ENCODE results near the gene SMARCAL1.

The SMARCAL1 gene

GRCh38 chr2:216412022-216412999 is at the start of gene SMARCAL1:
Gene SMARCAL1, plus strand, starts transcription at chr2:216412484. Its CDS starts 2,221 bp downstream, at chr2:216414705.
- Mint-ChIP-seq H3K4me3 (peak within 1 kb of the TSS; percentile 96), H3K36me3 (ENCODE audit: low read depth) (peaks cover 18% of the 10 kb centered on the region), H3K27me3 (ENCODE audit: low read depth) (peaks cover 16% of the 10 kb centered on the region), H3K4me1 (ENCODE audit: low read depth) (peaks cover 5% of the 10 kb centered on the region), H3K9me3 (no peaks in the 10 kb centered on the region), H3K27ac (peak within 1 kb of the TSS; percentile 93)
- peak; percentile 97 for DNase-seq (ENCODE audit: low spot score)

- H3K9me3 Mint-ChIP-seq: no peaks in the 10 kb centered on the region
- H3K4me3 Mint-ChIP-seq: no peak overlapping the region
- no peak for DNase-seq (ENCODE audit: low spot score)
- peaks cover 85% of the 10 kb centered on the region for H3K27me3 Mint-ChIP-seq (ENCODE audit: low read depth)
- H3K4me1 Mint-ChIP-seq (ENCODE audit: low read depth): no peaks in the 10 kb centered on the region
- H3K27ac Mint-ChIP-seq: no peak overlapping the region
- H3K36me3 Mint-ChIP-seq (ENCODE audit: low read depth): no peaks in the 10 kb centered on the region
Measured at GRCh38 chr2:216362730-216363129, 49.6 kb upstream of the SMARCAL1 start.

- no peak overlapping the region for H3K4me3 Mint-ChIP-seq
- no peak for DNase-seq (ENCODE audit: low spot score)
- H3K9me3 Mint-ChIP-seq: no peaks in the 10 kb centered on the region
- peaks cover 83% of the 10 kb centered on the region for H3K27me3 Mint-ChIP-seq (ENCODE audit: low read depth)
- no peaks in the 10 kb centered on the region for H3K4me1 Mint-ChIP-seq (ENCODE audit: low read depth)
- H3K27ac Mint-ChIP-seq: no peak overlapping the region
- H3K36me3 Mint-ChIP-seq (ENCODE audit: low read depth): no peaks in the 10 kb centered on the region
Measured at GRCh38 chr2:216363221-216363620, 49.1 kb upstream of the SMARCAL1 start.

GRCh38 chr2:216365518-216365917 is 46.8 kb upstream of the SMARCAL1 start:
- no peak for DNase-seq (ENCODE audit: low spot score)
- no peaks in the 10 kb centered on the region for H3K36me3 Mint-ChIP-seq (ENCODE audit: low read depth)
- H3K4me1 Mint-ChIP-seq (ENCODE audit: low read depth): no peaks in the 10 kb centered on the region
- no peak overlapping the region for H3K4me3 Mint-ChIP-seq
- H3K27me3 Mint-ChIP-seq (ENCODE audit: low read depth): peaks cover 80% of the 10 kb centered on the region
- H3K9me3 Mint-ChIP-seq: no peaks in the 10 kb centered on the region
- H3K27ac Mint-ChIP-seq: no peak overlapping the region

GRCh38 chr2:216366777-216367471 is 45.4 kb upstream of the SMARCAL1 start:
- peaks cover 77% of the 10 kb centered on the region for H3K27me3 Mint-ChIP-seq (ENCODE audit: low read depth)
- H3K27ac Mint-ChIP-seq: no peak overlapping the region
- no peaks in the 10 kb centered on the region for H3K9me3 Mint-ChIP-seq
- H3K36me3 Mint-ChIP-seq (ENCODE audit: low read depth): no peaks in the 10 kb centered on the region
- no peak for DNase-seq (ENCODE audit: low spot score)
- H3K4me3 Mint-ChIP-seq: no peak overlapping the region
- no peaks in the 10 kb centered on the region for H3K4me1 Mint-ChIP-seq (ENCODE audit: low read depth)

GRCh38 chr2:216369821-216370220 is 42.5 kb upstream of the SMARCAL1 start:
- no peak for DNase-seq (ENCODE audit: low spot score)
- H3K36me3 Mint-ChIP-seq (ENCODE audit: low read depth): no peaks in the 10 kb centered on the region
- no peak overlapping the region for H3K4me3 Mint-ChIP-seq
- peaks cover 80% of the 10 kb centered on the region for H3K27me3 Mint-ChIP-seq (ENCODE audit: low read depth)
- H3K27ac Mint-ChIP-seq: no peak overlapping the region
- H3K9me3 Mint-ChIP-seq: no peaks in the 10 kb centered on the region
- H3K4me1 Mint-ChIP-seq (ENCODE audit: low read depth): peaks cover 2% of the 10 kb centered on the region

GRCh38 chr2:216370961-216371712 is 41.1 kb upstream of the SMARCAL1 start:
- H3K9me3 Mint-ChIP-seq: no peaks in the 10 kb centered on the region
- H3K4me3 Mint-ChIP-seq: peak overlapping the region; percentile 16
- peaks cover 72% of the 10 kb centered on the region for H3K27me3 Mint-ChIP-seq (ENCODE audit: low read depth)
- DNase-seq (ENCODE audit: low spot score): no peak
- peaks cover 2% of the 10 kb centered on the region for H3K4me1 Mint-ChIP-seq (ENCODE audit: low read depth)
- H3K27ac Mint-ChIP-seq: no peak overlapping the region
- no peaks in the 10 kb centered on the region for H3K36me3 Mint-ChIP-seq (ENCODE audit: low read depth)

- Mint-ChIP-seq H3K27ac (no peak within 1 kb of the TSS), H3K4me1 (ENCODE audit: low read depth) (peaks cover 2% of the 10 kb centered on the region), H3K36me3 (ENCODE audit: low read depth) (no peaks in the 10 kb centered on the region), H3K9me3 (no peaks in the 10 kb centered on the region), H3K4me3 (no peak within 1 kb of the TSS), H3K27me3 (ENCODE audit: low read depth) (peaks cover 64% of the 10 kb centered on the region)
- DNase-seq (ENCODE audit: low spot score): peak; percentile 43
Measured at GRCh38 chr2:216371721-216372702, 40.3 kb upstream of the SMARCAL1 start, which contains the start of gene MARCHF4. Gene MARCHF4, minus strand, starts transcription at chr2:216372483. Its CDS starts 2,223 bp downstream, at chr2:216370260.

GRCh38 chr2:216372761-216373291 is 39.5 kb upstream of the SMARCAL1 start:
- H3K4me1 Mint-ChIP-seq (ENCODE audit: low read depth): peaks cover 2% of the 10 kb centered on the region
- H3K36me3 Mint-ChIP-seq (ENCODE audit: low read depth): no peaks in the 10 kb centered on the region
- DNase-seq (ENCODE audit: low spot score): no peak
- peaks cover 56% of the 10 kb centered on the region for H3K27me3 Mint-ChIP-seq (ENCODE audit: low read depth)
- no peak overlapping the region for H3K4me3 Mint-ChIP-seq
- no peaks in the 10 kb centered on the region for H3K9me3 Mint-ChIP-seq
- no peak overlapping the region for H3K27ac Mint-ChIP-seq

GRCh38 chr2:216373896-216374295 is 38.4 kb upstream of the SMARCAL1 start:
- Mint-ChIP-seq H3K4me1 (ENCODE audit: low read depth) (peaks cover 2% of the 10 kb centered on the region), H3K4me3 (no peak overlapping the region), H3K27ac (no peak overlapping the region), H3K9me3 (no peaks in the 10 kb centered on the region), H3K36me3 (ENCODE audit: low read depth) (no peaks in the 10 kb centered on the region), H3K27me3 (ENCODE audit: low read depth) (peaks cover 50% of the 10 kb centered on the region)
- DNase-seq (ENCODE audit: low spot score): no peak

- Mint-ChIP-seq H3K9me3 (no peaks in the 10 kb centered on the region), H3K27ac (no peak overlapping the region), H3K36me3 (ENCODE audit: low read depth) (no peaks in the 10 kb centered on the region), H3K27me3 (ENCODE audit: low read depth) (peaks cover 42% of the 10 kb centered on the region), H3K4me3 (no peak overlapping the region), H3K4me1 (ENCODE audit: low read depth) (peaks cover 2% of the 10 kb centered on the region)
- no peak for DNase-seq (ENCODE audit: low spot score)
Measured at GRCh38 chr2:216375286-216375685, 37.0 kb upstream of the SMARCAL1 start.

GRCh38 chr2:216379977-216380376 is 32.3 kb upstream of the SMARCAL1 start:
- Mint-ChIP-seq H3K36me3 (ENCODE audit: low read depth) (no peaks in the 10 kb centered on the region), H3K9me3 (no peaks in the 10 kb centered on the region), H3K27ac (no peak overlapping the region), H3K4me1 (ENCODE audit: low read depth) (no peaks in the 10 kb centered on the region), H3K27me3 (ENCODE audit: low read depth) (peaks cover 9% of the 10 kb centered on the region), H3K4me3 (no peak overlapping the region)
- no peak for DNase-seq (ENCODE audit: low spot score)

Measured in T-helper 2 cell treated with Interferon-gamma antibody and Interleukin-4, amounts not matched to agents 5 μg/mL and 100 μg/mL, for 36 hours (primary cell).